Coronary artery (tissue), 2 donors: Measurements from ENCODE around the gene GPR55.
"Not testable (repeated sequence)": the region's sequence is repeated elsewhere in the genome, so short reads cannot be mapped to it uniquely, and the experiment has no call there.

Source experiments
- DNase-seq: peaks from one replicate; pipeline ENCODE4 v3.0.0-alpha.2; 2017; ENCODE audit warnings: low spot score
- H3K27ac ChIP-seq, 2 donors: fragments of 200-600 bp; sonication (generic); one replicate each; pipeline ENCODE4 v1.5.1; 2016 to 2019
- H3K4me3 ChIP-seq: fragments of 200-600 bp; sonication (generic); 2 replicates; pipeline ENCODE4 v1.5.1; 2016; ENCODE audit warnings: mild to moderate bottlenecking, moderate library complexity
- CTCF ChIP-seq: fragments of 200-600 bp; sonication (generic); IDR thresholded peaks from one replicate; pipeline ENCODE4 v1.5.1; 2019; ENCODE audit warnings: antibody characterized with exemption

Gene GPR55

GRCh38 chr2:230924470-230925341 is at the start of gene GPR55:
Gene GPR55, minus strand, starts transcription at chr2:230925242. Its CDS starts 14,280 bp downstream, at chr2:230910962.
- peak; percentile 64 for DNase-seq
- TF ChIP-seq CTCF, result no peak
- H3K27ac ChIP-seq, result no peak within 1 kb of the TSS
- no peak within 1 kb of the TSS for H3K4me3 ChIP-seq

DNA sequence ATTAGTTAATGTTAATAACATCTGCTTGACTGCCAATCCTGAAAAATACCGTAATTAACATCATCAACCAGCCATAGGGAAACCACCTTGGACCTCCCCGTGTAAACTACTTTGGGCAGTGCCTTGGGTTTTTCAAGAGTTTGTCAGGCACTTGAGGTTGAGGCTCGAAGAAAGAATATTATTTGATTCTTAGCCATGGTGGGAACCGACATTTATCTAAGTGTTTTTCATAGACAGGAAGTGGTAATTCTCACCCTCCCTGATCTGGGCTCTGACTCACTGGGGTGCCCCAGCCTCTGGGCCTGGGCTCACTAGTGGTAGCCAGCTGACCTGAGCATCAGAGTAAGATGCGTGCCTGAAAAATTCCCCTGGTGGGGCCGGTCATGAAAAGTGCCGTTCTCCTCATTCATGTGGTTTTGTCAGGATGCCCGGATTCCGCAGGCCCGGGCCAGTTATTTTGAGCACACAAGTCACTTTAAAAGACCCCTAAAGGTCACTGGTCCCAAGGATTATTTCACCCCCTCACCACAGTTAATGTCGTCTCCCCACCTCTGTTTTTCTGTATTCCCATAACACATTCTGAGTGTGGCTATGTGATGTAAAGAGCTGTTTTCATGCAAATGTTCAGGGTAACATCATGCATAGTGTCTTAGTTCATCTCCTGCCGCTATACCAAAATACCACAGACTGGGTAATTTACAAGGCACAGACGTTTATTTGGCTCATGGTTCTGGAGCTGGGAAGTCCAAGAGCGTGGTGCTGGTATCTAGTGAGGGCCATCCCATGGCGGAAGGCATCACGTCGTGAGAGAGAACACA is 49.3 kb upstream of the GPR55 start:
- no peak for TF ChIP-seq CTCF
- H3K27ac ChIP-seq, result no peak overlapping the region
- peak; percentile 38 for DNase-seq
- no peak overlapping the region for H3K4me3 ChIP-seq

GRCh38 chr2:230972046-230972445 is 47.0 kb upstream of the GPR55 start:
- Histone ChIP-seq H3K4me3 (no peak overlapping the region), H3K27ac (no peak overlapping the region)
- peak; percentile 35 for DNase-seq
- no peak for TF ChIP-seq CTCF

GRCh38 chr2:230969659-230970015 is 44.6 kb upstream of the GPR55 start:
- Histone ChIP-seq H3K4me3 (no peak overlapping the region), H3K27ac (no peak overlapping the region)
- no peak for DNase-seq
- no peak for TF ChIP-seq CTCF

GRCh38 chr2:230968921-230969658 is 44.0 kb upstream of the GPR55 start:
- DNase-seq, result peak; percentile 52
- TF ChIP-seq CTCF, result no peak
- no peak overlapping the region for H3K27ac ChIP-seq
- H3K4me3 ChIP-seq, result no peak overlapping the region

DNA sequence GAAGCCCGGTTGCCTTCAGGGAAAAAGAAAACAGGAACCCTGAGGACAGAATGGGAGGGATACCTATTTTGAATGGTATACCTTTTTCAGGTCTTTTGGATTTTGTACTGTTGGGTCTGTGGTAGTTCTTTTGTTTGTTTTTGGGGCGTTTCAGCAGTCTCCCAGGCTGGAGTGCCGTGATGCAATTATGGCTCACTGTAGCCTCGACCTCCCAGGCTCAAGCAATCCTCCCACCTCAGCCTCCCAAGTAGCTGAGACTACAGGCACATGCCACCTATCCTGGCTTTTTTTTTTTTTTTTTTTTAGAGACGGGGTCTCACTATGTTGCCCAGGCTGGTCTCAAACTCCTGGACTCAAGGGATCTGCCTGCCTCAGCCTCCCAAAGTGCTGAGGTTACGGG is 43.3 kb upstream of the GPR55 start:
- not testable (repeated sequence) for H3K27ac ChIP-seq, H3K4me3 ChIP-seq
- DNase-seq, result peak; percentile 4

- no peak overlapping the region for H3K4me3 ChIP-seq
- no peak for DNase-seq
Observed at GRCh38 chr2:230967113-230967512, 42.1 kb upstream of the GPR55 start.

More at GRCh38 chr2:230967113-230967512, 42.1 kb upstream of the GPR55 start:
- no peak overlapping the region for H3K27ac ChIP-seq
- TF ChIP-seq CTCF, result no peak
